ENCODE measurements around the gene C19orf33. TPM values are rescaled to one million over a fixed set of nuclear protein-coding genes. Genes with fewer than 3 reads are reported as not detected.
A peak's percentile ranks its signal among the peaks of the same experiment; 100 is the strongest.

C19orf33 gene
- total RNA-seq, 1 donor from 2014 or later, result 1.6 TPM

GRCh38 chr19:38310986-38311385, 6.9 kb downstream of the C19orf33 start:
- Histone ChIP-seq H3K4me3 (no peak overlapping the region), H3K36me3 (peaks cover 35% of the 10 kb centered on the region), H3K4me1 (peaks cover 11% of the 10 kb centered on the region), H3K27me3 (ENCODE audit: low read depth) (no peaks in the 10 kb centered on the region), H3K9me3 (replicated peaks) (no peaks in the 10 kb centered on the region), H3K27ac (replicated peaks) (no peak overlapping the region)
- intact Hi-C loops (cut with micrococcal nuclease), result no loop called here
- no peak for DNase-seq
- TF ChIP-seq CTCF (IDR thresholded peaks at IDR 0.05; ENCODE audit: borderline replicate concordance), result no peak

- peak within 1 kb of the TSS; percentile 70 for H3K4me3 ChIP-seq
- H3K36me3 ChIP-seq, result no peaks in the 10 kb centered on the region
- peaks cover 56% of the 10 kb centered on the region for H3K4me1 ChIP-seq
- intact Hi-C loops (cut with micrococcal nuclease), result no loop called here
- no peaks in the 10 kb centered on the region for H3K9me3 ChIP-seq (replicated peaks)
- no peaks in the 10 kb centered on the region for H3K27me3 ChIP-seq (ENCODE audit: low read depth)
- H3K27ac ChIP-seq (replicated peaks), result peak within 1 kb of the TSS; percentile 93
- TF ChIP-seq CTCF (IDR thresholded peaks at IDR 0.05; ENCODE audit: borderline replicate concordance), result no peak
- DNase-seq, result peak; percentile 96
Measured at GRCh38 chr19:38315657-38316476, 11.8 kb downstream of the C19orf33 start, which contains the start of gene YIF1B. YIF1B (minus strand) TSS chr19:38315947; CDS start chr19:38315917, 30 bp downstream.

- H3K4me1 ChIP-seq, result peaks cover 63% of the 10 kb centered on the region
- no peaks in the 10 kb centered on the region for H3K27me3 ChIP-seq (ENCODE audit: low read depth)
- no peak for DNase-seq
- H3K36me3 ChIP-seq, result no peaks in the 10 kb centered on the region
- intact Hi-C loops (cut with micrococcal nuclease), result no loop called here
- H3K9me3 ChIP-seq (replicated peaks), result no peaks in the 10 kb centered on the region
- peak overlapping the region; percentile 93 for H3K27ac ChIP-seq (replicated peaks)
- TF ChIP-seq CTCF (IDR thresholded peaks at IDR 0.05; ENCODE audit: borderline replicate concordance), result no peak
- peak overlapping the region; percentile 70 for H3K4me3 ChIP-seq
Measured at GRCh38 chr19:38316477-38317067, 12.5 kb downstream of the C19orf33 start.

- Histone ChIP-seq H3K27ac (replicated peaks) (peak overlapping the region; percentile 93), H3K9me3 (replicated peaks) (no peaks in the 10 kb centered on the region), H3K27me3 (ENCODE audit: low read depth) (no peaks in the 10 kb centered on the region), H3K4me1 (peaks cover 69% of the 10 kb centered on the region), H3K36me3 (no peaks in the 10 kb centered on the region), H3K4me3 (peak overlapping the region; percentile 70)
- intact Hi-C loops (cut with micrococcal nuclease), result no loop called here
- DNase-seq, result no peak
- TF ChIP-seq CTCF (IDR thresholded peaks at IDR 0.05; ENCODE audit: borderline replicate concordance), result no peak
Measured at GRCh38 chr19:38317104-38317612, 13.1 kb downstream of the C19orf33 start.

GRCh38 chr19:38318660-38319059, 14.6 kb downstream of the C19orf33 start:
- Histone ChIP-seq H3K36me3 (no peaks in the 10 kb centered on the region), H3K27me3 (ENCODE audit: low read depth) (no peaks in the 10 kb centered on the region), H3K27ac (replicated peaks) (peak overlapping the region; percentile 87), H3K4me1 (peaks cover 75% of the 10 kb centered on the region), H3K4me3 (peak overlapping the region; percentile 83), H3K9me3 (replicated peaks) (no peaks in the 10 kb centered on the region)
- peak; percentile 55 for DNase-seq
- TF ChIP-seq CTCF (IDR thresholded peaks at IDR 0.05; ENCODE audit: borderline replicate concordance), result no peak
- intact Hi-C loops (cut with micrococcal nuclease), result no loop called here
